Endodermal cell (in vitro differentiated cells): ENCODE results near the gene HDAC11. TPM values are rescaled to one million over a fixed set of nuclear protein-coding genes. Genes with fewer than 3 reads are reported as not detected.

Experiments used
- DNase-seq: peaks from one replicate; pipeline ENCODE4 v3.0.0-alpha.2; 2017
- H3K27ac ChIP-seq: 2 replicates; pipeline ENCODE4 v1.5.1; 2013; ENCODE audit warnings: mild to moderate bottlenecking, low read depth, low read length, moderate library complexity
- H3K27me3 ChIP-seq: 2 replicates; pipeline ENCODE4 v1.6.1; 2013; ENCODE audit warnings: mild to moderate bottlenecking, low read length, moderate library complexity; ENCODE audit not compliant: insufficient read depth, control insufficient read depth, poor library complexity, severe bottlenecking
- H3K36me3 ChIP-seq: 2 replicates; pipeline ENCODE4 v1.7.0; 2013; ENCODE audit warnings: mild to moderate bottlenecking, low read length, moderate library complexity; ENCODE audit not compliant: control insufficient read depth, insufficient read depth
- H3K4me1 ChIP-seq: one replicate; pipeline ENCODE4 v1.7.0; 2013; ENCODE audit warnings: low read length; ENCODE audit not compliant: control insufficient read depth, insufficient read depth
- H3K4me3 ChIP-seq: 2 replicates; pipeline ENCODE4 v1.5.1; 2013; ENCODE audit warnings: mild to moderate bottlenecking, low read length, moderate library complexity
- H3K9ac ChIP-seq: 2 replicates; pipeline ENCODE4 v1.6.1; 2013; ENCODE audit warnings: mild to moderate bottlenecking, low read length, moderate library complexity; ENCODE audit not compliant: poor library complexity, severe bottlenecking; ENCODE audit errors: extremely low read depth
- H3K9me3 ChIP-seq: 2 replicates; pipeline ENCODE4 v1.6.1; 2013; ENCODE audit warnings: mild to moderate bottlenecking, low read length, moderate library complexity; ENCODE audit not compliant: control insufficient read depth
- H3K27ac Mint-ChIP-seq: 2 replicates; pipeline ENCODE4 v1.8.0; 2020; ENCODE audit warnings: mixed read lengths
- H3K27me3 Mint-ChIP-seq: 2 replicates; pipeline ENCODE4 v1.8.0; 2021; ENCODE audit warnings: mild to moderate bottlenecking, mixed read lengths; ENCODE audit not compliant: insufficient read depth
- H3K36me3 Mint-ChIP-seq: 2 replicates; pipeline ENCODE4 v1.8.0; 2020; ENCODE audit warnings: low read depth, mixed read lengths
- H3K4me1 Mint-ChIP-seq: 2 replicates; pipeline ENCODE4 v1.8.0; 2020; ENCODE audit warnings: mixed read lengths
- H3K4me3 Mint-ChIP-seq: 2 replicates; pipeline ENCODE4 v1.8.0; 2020; ENCODE audit warnings: mild to moderate bottlenecking, moderate library complexity, mixed read lengths
- H3K9me3 Mint-ChIP-seq: 2 replicates; pipeline ENCODE4 v1.8.0; 2020; ENCODE audit warnings: mild to moderate bottlenecking, mixed read lengths
- CTCF ChIP-seq: fragments of 200-600 bp; sonication (generic); conservative IDR thresholded peaks from 2 replicates; pipeline ENCODE4 v1.5.0; 2021; ENCODE audit warnings: antibody characterized with exemption, mild to moderate bottlenecking
- WGBS, 2 experiments: methylation state at CpG; one replicate each; pipeline versions ENCODE4 v1.1.5 to v1.1.7; 2013; ENCODE audit warnings: missing lambda C conversion rate in 2 of 2, mixed read lengths in 1 of 2; ENCODE audit not compliant: insufficient coverage in 1 of 2, insufficient read length in 1 of 2; 5-methylcytosine and 5-hydroxymethylcytosine counted together
- total RNA-seq, 2 donors: library from RNA; stranded (reverse); fragmentation: NEBNext Ultra II Directional in 1 of 2; extraction: Animal tissue kit (Norgen Biotek cat#: 25700) in 1 of 2; gene quantifications; 2 replicates in 1 of 2; 3 replicates in 1 of 2; pipeline ENCODE4 v1.2.1, GENCODE V29; 2021

The HDAC11 gene
- total RNA-seq, 2 donors from 2014 or later = 17.0 to 17.1 TPM

- WGBS, 2 experiments = 75 to 91% methylated on average over 1 to 5 of the region's 5 CpGs
- Histone ChIP-seq H3K9ac (no peak overlapping the region), H3K27me3 (no peaks in the 10 kb centered on the region), H3K9me3 (no peaks in the 10 kb centered on the region), H3K4me3 (no peak overlapping the region), H3K36me3 (no peaks in the 10 kb centered on the region), H3K27ac (peak overlapping the region; percentile 86), H3K4me1 (peaks cover 9% of the 10 kb centered on the region)
- H3K4me1 Mint-ChIP-seq = peaks cover 16% of the 10 kb centered on the region
- no peak overlapping the region for H3K4me3 Mint-ChIP-seq
- no peak for TF ChIP-seq CTCF
- no peak for DNase-seq
- no peak overlapping the region for H3K27ac Mint-ChIP-seq
- H3K9me3 Mint-ChIP-seq = peaks cover 13% of the 10 kb centered on the region
- peaks cover 3% of the 10 kb centered on the region for H3K27me3 Mint-ChIP-seq
- H3K36me3 Mint-ChIP-seq = no peaks in the 10 kb centered on the region
These were observed 46.5 kb downstream of the HDAC11 start for GRCh38 chr3:13526626-13526949.

- H3K36me3 ChIP-seq = no peaks in the 10 kb centered on the region
- H3K9me3 ChIP-seq = no peaks in the 10 kb centered on the region
- DNase-seq = peak; percentile 89
- WGBS, 2 experiments = 69 to 87% methylated on average over 3 to 11 of the region's 11 CpGs
- no peaks in the 10 kb centered on the region for H3K9me3 Mint-ChIP-seq
- no peaks in the 10 kb centered on the region for H3K27me3 ChIP-seq
- H3K27ac ChIP-seq = no peak overlapping the region
- H3K4me1 ChIP-seq = peaks cover 9% of the 10 kb centered on the region
- no peak overlapping the region for H3K4me3 Mint-ChIP-seq
- peak; percentile 79 for TF ChIP-seq CTCF
- peaks cover 3% of the 10 kb centered on the region for H3K27me3 Mint-ChIP-seq
- peaks cover 16% of the 10 kb centered on the region for H3K4me1 Mint-ChIP-seq
- no peak overlapping the region for H3K27ac Mint-ChIP-seq
- H3K9ac ChIP-seq = no peak overlapping the region
- no peak overlapping the region for H3K4me3 ChIP-seq
- H3K36me3 Mint-ChIP-seq = no peaks in the 10 kb centered on the region
These were observed 48.2 kb downstream of the HDAC11 start for GRCh38 chr3:13528217-13528867.

GRCh38 chr3:13529196-13530112, 49.3 kb downstream of the HDAC11 start:
- TF ChIP-seq CTCF = no peak
- Mint-ChIP-seq H3K4me1 (peaks cover 16% of the 10 kb centered on the region), H3K27ac (no peak overlapping the region), H3K27me3 (peaks cover 3% of the 10 kb centered on the region), H3K4me3 (no peak overlapping the region), H3K9me3 (no peaks in the 10 kb centered on the region), H3K36me3 (no peaks in the 10 kb centered on the region)
- Histone ChIP-seq H3K9me3 (no peaks in the 10 kb centered on the region), H3K27ac (no peak overlapping the region), H3K27me3 (no peaks in the 10 kb centered on the region), H3K9ac (no peak overlapping the region), H3K36me3 (no peaks in the 10 kb centered on the region), H3K4me3 (no peak overlapping the region), H3K4me1 (peaks cover 9% of the 10 kb centered on the region)
- no peak for DNase-seq
- WGBS, 2 experiments = 73 to 74% methylated on average over 5 of the region's 5 CpGs
